ENCODE data around the gene AADAT. TPM values are rescaled to one million over a fixed set of nuclear protein-coding genes. Genes with fewer than 3 reads are reported as not detected.

The AADAT gene
- total RNA-seq, 3 donors from 2014 or later: 5.6 to 6.2 (median 5.9) TPM

DNA sequence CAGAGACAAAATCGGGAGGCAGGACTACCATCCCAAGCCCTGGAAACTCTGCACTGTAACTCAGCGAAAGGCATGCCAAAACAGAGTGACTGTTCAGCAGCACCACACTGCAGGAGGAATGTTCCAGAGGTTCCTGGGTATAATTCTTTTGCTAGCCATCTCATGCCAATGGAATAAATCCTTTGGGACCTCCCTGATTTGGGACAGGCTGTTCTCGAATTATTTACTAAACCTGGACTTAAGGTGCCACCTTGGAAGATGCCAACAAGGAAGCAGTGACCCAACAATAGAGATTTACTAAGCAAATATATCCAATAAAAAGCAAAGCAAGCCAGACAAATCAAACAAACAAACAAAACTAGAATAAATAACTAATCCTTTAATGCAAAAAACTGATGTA is 9.3 kb downstream of the AADAT start:
- H3K27me3 ChIP-seq: no peaks in the 10 kb centered on the region
- H3K27ac ChIP-seq: no peak overlapping the region
- no peaks in the 10 kb centered on the region for H3K4me1 ChIP-seq
- TF ChIP-seq POLR2A (IDR thresholded peaks at IDR 0.05) (no peak), POLR2AphosphoS5 (IDR thresholded peaks at IDR 0.05) (no peak)
- TF ChIP-seq, protein P1, sequence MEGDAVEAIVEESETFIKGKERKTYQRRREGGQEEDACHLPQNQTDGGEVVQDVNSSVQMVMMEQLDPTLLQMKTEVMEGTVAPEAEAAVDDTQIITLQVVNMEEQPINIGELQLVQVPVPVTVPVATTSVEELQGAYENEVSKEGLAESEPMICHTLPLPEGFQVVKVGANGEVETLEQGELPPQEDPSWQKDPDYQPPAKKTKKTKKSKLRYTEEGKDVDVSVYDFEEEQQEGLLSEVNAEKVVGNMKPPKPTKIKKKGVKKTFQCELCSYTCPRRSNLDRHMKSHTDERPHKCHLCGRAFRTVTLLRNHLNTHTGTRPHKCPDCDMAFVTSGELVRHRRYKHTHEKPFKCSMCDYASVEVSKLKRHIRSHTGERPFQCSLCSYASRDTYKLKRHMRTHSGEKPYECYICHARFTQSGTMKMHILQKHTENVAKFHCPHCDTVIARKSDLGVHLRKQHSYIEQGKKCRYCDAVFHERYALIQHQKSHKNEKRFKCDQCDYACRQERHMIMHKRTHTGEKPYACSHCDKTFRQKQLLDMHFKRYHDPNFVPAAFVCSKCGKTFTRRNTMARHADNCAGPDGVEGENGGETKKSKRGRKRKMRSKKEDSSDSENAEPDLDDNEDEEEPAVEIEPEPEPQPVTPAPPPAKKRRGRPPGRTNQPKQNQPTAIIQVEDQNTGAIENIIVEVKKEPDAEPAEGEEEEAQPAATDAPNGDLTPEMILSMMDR (IDR thresholded peaks at IDR 0.05): no peak
- DNase-seq (ENCODE audit: low spot score in 2 of 2): no peak
- H3K9me3 ChIP-seq: no peaks in the 10 kb centered on the region
- H3K4me3 ChIP-seq: no peak overlapping the region
- intact Hi-C loops (cut with DNase I; ENCODE audit: low total_unique reads): no loop called here
- no peaks in the 10 kb centered on the region for H3K36me3 ChIP-seq

DNA sequence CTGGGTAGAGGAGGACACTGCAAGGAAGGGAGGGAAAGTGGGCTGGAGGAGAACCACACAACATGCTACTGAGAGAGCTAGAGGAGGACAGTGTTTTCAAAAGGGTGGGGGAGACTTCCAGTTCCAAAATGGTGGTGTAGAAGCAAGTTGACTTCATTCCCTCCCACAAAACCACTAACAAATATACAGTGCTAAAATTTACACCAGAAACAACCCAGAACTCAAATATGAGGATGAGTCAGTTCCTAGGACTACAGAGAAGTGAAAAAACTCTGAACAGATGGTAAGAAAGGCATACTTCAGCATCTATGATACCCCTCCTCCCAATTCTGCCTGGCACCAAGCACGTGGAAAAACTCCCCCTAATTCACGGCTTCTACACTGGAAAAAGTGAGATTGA is 9.8 kb downstream of the AADAT start:
- no peaks in the 10 kb centered on the region for H3K9me3 ChIP-seq
- H3K27ac ChIP-seq: no peak overlapping the region
- TF ChIP-seq, protein P1 (IDR thresholded peaks at IDR 0.05): no peak
- TF ChIP-seq POLR2AphosphoS5 (IDR thresholded peaks at IDR 0.05): no peak
- no peak for TF ChIP-seq POLR2A (IDR thresholded peaks at IDR 0.05)
- H3K27me3 ChIP-seq: no peaks in the 10 kb centered on the region
- no peaks in the 10 kb centered on the region for H3K4me1 ChIP-seq
- intact Hi-C loops (cut with DNase I; ENCODE audit: low total_unique reads): no loop called here
- H3K4me3 ChIP-seq: no peak overlapping the region
- no peak for DNase-seq (ENCODE audit: low spot score in 2 of 2)
- peaks cover 1% of the 10 kb centered on the region for H3K36me3 ChIP-seq

- H3K9me3 ChIP-seq: no peaks in the 10 kb centered on the region
- peaks cover 4% of the 10 kb centered on the region for H3K36me3 ChIP-seq
- H3K4me3 ChIP-seq: no peak overlapping the region
- H3K4me1 ChIP-seq: no peaks in the 10 kb centered on the region
- no peak for TF ChIP-seq POLR2A (IDR thresholded peaks at IDR 0.05)
- TF ChIP-seq, protein P1 (IDR thresholded peaks at IDR 0.05): no peak
- TF ChIP-seq POLR2AphosphoS5 (IDR thresholded peaks at IDR 0.05): no peak
- DNase-seq (ENCODE audit: low spot score in 2 of 2): no peak
- intact Hi-C loops (cut with DNase I; ENCODE audit: low total_unique reads): no loop called here
- H3K27ac ChIP-seq: no peak overlapping the region
- no peaks in the 10 kb centered on the region for H3K27me3 ChIP-seq
Measured at GRCh38 chr4:170071196-170071595, 18.6 kb downstream of the AADAT start.

GRCh38 chr4:170068438-170069128 is 21.2 kb downstream of the AADAT start:
- H3K9me3 ChIP-seq: no peaks in the 10 kb centered on the region
- intact Hi-C loops (cut with DNase I; ENCODE audit: low total_unique reads): no loop called here
- no peaks in the 10 kb centered on the region for H3K36me3 ChIP-seq
- TF ChIP-seq, protein P1 (IDR thresholded peaks at IDR 0.05): no peak
- no peak for TF ChIP-seq POLR2A (IDR thresholded peaks at IDR 0.05)
- TF ChIP-seq POLR2AphosphoS5 (IDR thresholded peaks at IDR 0.05): no peak
- H3K4me1 ChIP-seq: no peaks in the 10 kb centered on the region
- no peak overlapping the region for H3K27ac ChIP-seq
- DNase-seq (ENCODE audit: low spot score in 2 of 2): no peak
- H3K27me3 ChIP-seq: no peaks in the 10 kb centered on the region
- no peak overlapping the region for H3K4me3 ChIP-seq

DNA sequence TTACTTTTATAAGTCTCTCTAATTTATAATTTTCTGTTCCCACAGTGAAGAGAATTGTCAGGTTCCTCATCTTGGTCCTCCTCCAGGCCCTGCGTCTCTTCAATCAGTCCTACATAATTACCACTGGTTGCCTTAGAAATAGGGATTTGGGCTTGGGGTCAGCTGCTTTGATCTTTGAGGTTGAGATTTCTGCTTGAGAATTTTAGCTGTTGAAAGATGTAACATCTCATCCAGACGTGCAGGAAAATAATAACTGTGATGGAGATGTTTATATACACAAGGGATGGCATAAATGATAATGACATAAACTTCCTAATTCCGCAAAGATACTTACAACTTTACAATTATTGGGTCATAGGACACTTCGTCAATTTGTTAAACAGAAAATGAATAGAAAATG is 30.3 kb downstream of the AADAT start:
- no peak for DNase-seq (ENCODE audit: low spot score in 2 of 2)
- H3K4me1 ChIP-seq: no peaks in the 10 kb centered on the region
- no peaks in the 10 kb centered on the region for H3K27me3 ChIP-seq
- no peak for TF ChIP-seq POLR2A (IDR thresholded peaks at IDR 0.05)
- TF ChIP-seq, protein P1 (IDR thresholded peaks at IDR 0.05): no peak
- no peak for TF ChIP-seq POLR2AphosphoS5 (IDR thresholded peaks at IDR 0.05)
- no peak overlapping the region for H3K27ac ChIP-seq
- intact Hi-C loops (cut with DNase I; ENCODE audit: low total_unique reads): no loop called here
- no peaks in the 10 kb centered on the region for H3K36me3 ChIP-seq
- no peak overlapping the region for H3K4me3 ChIP-seq
- H3K9me3 ChIP-seq: no peaks in the 10 kb centered on the region
